Measurements from ENCODE around the gene IL1RAP. TPM values are rescaled to one million over a fixed set of nuclear protein-coding genes. Genes with fewer than 3 reads are reported as not detected.

The IL1RAP gene
- polyA plus RNA-seq, 3 donors = 8.0 to 12.6 (median 11.8) TPM

- Histone ChIP-seq H3K36me3 (replicated peaks in 1 of 2; ENCODE audit: control insufficient read depth in 1 of 2, insufficient read depth in 2 of 2, low read length in 2 of 2) (peaks cover 3 to 13% of the 10 kb centered on the region in 2 donors), H3K4me2 (replicated peaks; ENCODE audit: extremely low read depth, low read length, poor library complexity, severe bottlenecking) (no peak overlapping the region), H3K4me3 (replicated peaks in 1 of 3; ENCODE audit: low read depth in 2 of 3, low read length in 3 of 3) (no peak overlapping the region), H3K79me2 (ENCODE audit: insufficient read depth, low read length) (no peaks in the 10 kb centered on the region), H2AFZ (ENCODE audit: insufficient read depth, low read depth, low read length, poor library complexity, severe bottlenecking) (no peak overlapping the region), H3K9ac (ENCODE audit: insufficient read depth, low read length, poor library complexity, severe bottlenecking) (no peak overlapping the region), H3K4me1 (ENCODE audit: control insufficient read depth in 1 of 2, insufficient read depth in 2 of 2, low read length in 2 of 2) (no peaks in the 10 kb centered on the region), H3K27ac (ENCODE audit: low read depth in 1 of 2, low read length in 2 of 2) (no peak overlapping the region), H3K27me3 (ENCODE audit: control insufficient read depth in 2 of 2, insufficient read depth in 2 of 2, low read length in 2 of 2) (no peaks in the 10 kb centered on the region), H4K20me1 (ENCODE audit: insufficient read depth, low read length) (no peaks in the 10 kb centered on the region), H3K9me3 (replicated peaks in 1 of 2; ENCODE audit: control insufficient read depth in 1 of 2, insufficient read depth in 1 of 2, low read length in 2 of 2) (no peaks in the 10 kb centered on the region)
- intact Hi-C loops (cut with micrococcal nuclease) = no loop called here
- Mint-ChIP-seq H3K4me1 (no peaks in the 10 kb centered on the region), H3K27me3 (ENCODE audit: low read depth in 3 of 3) (no peaks in the 10 kb centered on the region), H3K4me3 (no peak overlapping the region), H3K27ac (no peak overlapping the region), H3K36me3 (peaks cover 13 to 39% of the 10 kb centered on the region in 2 donors), H3K9me3 (no peaks in the 10 kb centered on the region)
- WGBS (ENCODE audit: insufficient coverage) = no CpG with 5 or more reads among the region's 2 CpGs
- DNase-seq = no peak
- no peak for TF ChIP-seq CTCF (IDR thresholded peaks at IDR 0.05)
These were observed 117.4 kb downstream of the IL1RAP start for GRCh38 chr3:190631295-190631694.

GRCh38 chr3:190641564-190641963, 127.7 kb downstream of the IL1RAP start:
- Histone ChIP-seq H2AFZ (ENCODE audit: insufficient read depth, low read depth, low read length, poor library complexity, severe bottlenecking) (no peak overlapping the region), H3K36me3 (replicated peaks in 1 of 2; ENCODE audit: control insufficient read depth in 1 of 2, insufficient read depth in 2 of 2, low read length in 2 of 2) (no peaks in the 10 kb centered on the region), H3K9ac (ENCODE audit: insufficient read depth, low read length, poor library complexity, severe bottlenecking) (no peak overlapping the region), H3K4me2 (replicated peaks; ENCODE audit: extremely low read depth, low read length, poor library complexity, severe bottlenecking) (no peak overlapping the region), H4K20me1 (ENCODE audit: insufficient read depth, low read length) (no peaks in the 10 kb centered on the region), H3K27me3 (ENCODE audit: control insufficient read depth in 2 of 2, insufficient read depth in 2 of 2, low read length in 2 of 2) (no peaks in the 10 kb centered on the region), H3K4me1 (ENCODE audit: control insufficient read depth in 1 of 2, insufficient read depth in 2 of 2, low read length in 2 of 2) (no peaks in the 10 kb centered on the region), H3K27ac (ENCODE audit: low read depth in 1 of 2, low read length in 2 of 2) (no peak overlapping the region), H3K9me3 (replicated peaks in 1 of 2; ENCODE audit: control insufficient read depth in 1 of 2, insufficient read depth in 1 of 2, low read length in 2 of 2) (no peaks in the 10 kb centered on the region), H3K4me3 (replicated peaks in 1 of 3; ENCODE audit: low read depth in 2 of 3, low read length in 3 of 3) (no peak overlapping the region), H3K79me2 (ENCODE audit: insufficient read depth, low read length) (no peaks in the 10 kb centered on the region)
- intact Hi-C loops (cut with micrococcal nuclease) = no loop called here
- WGBS (ENCODE audit: insufficient coverage) = no CpG with 5 or more reads among the region's 3 CpGs
- Mint-ChIP-seq H3K9me3 (no peaks in the 10 kb centered on the region), H3K27me3 (ENCODE audit: low read depth in 3 of 3) (no peaks in the 10 kb centered on the region), H3K36me3 (peaks cover 28 to 32% of the 10 kb centered on the region in 2 donors), H3K4me1 (no peaks in the 10 kb centered on the region), H3K27ac (no peak overlapping the region), H3K4me3 (no peak overlapping the region)
- no peak for DNase-seq
- no peak for TF ChIP-seq CTCF (IDR thresholded peaks at IDR 0.05)

All from CD14-positive monocyte (primary cell).